GM21528 (cell line): ENCODE data around the gene CLMN.

ENCODE experiments used
- ATAC-seq: cut with Tn5 transposase; IDR thresholded peaks from one replicate; pipeline ENCODE4 v1.9.1; 2021; ENCODE audit warnings: mild to moderate bottlenecking, moderate library complexity; ENCODE audit not compliant: unreplicated experiment, low FRiP score

CLMN gene

GRCh38 chr14:95344536-95344935, 24.8 kb upstream of the CLMN start:
- ATAC-seq = no peak

- ATAC-seq = no peak
Observed at GRCh38 chr14:95341564-95341963, 21.9 kb upstream of the CLMN start.

- ATAC-seq = no peak
Observed at GRCh38 chr14:95341115-95341514, 21.4 kb upstream of the CLMN start.

- no peak for ATAC-seq
Observed at GRCh38 chr14:95340201-95340697, 20.5 kb upstream of the CLMN start.

GRCh38 chr14:95339301-95339865, 19.7 kb upstream of the CLMN start:
- no peak for ATAC-seq

GRCh38 chr14:95338436-95338835, 18.7 kb upstream of the CLMN start:
- no peak for ATAC-seq

GRCh38 chr14:95337041-95337595, 17.4 kb upstream of the CLMN start:
- ATAC-seq = no peak

- no peak for ATAC-seq
Observed at GRCh38 chr14:95336192-95336760, 16.6 kb upstream of the CLMN start.

- no peak for ATAC-seq
Observed at GRCh38 chr14:95335071-95335470, 15.4 kb upstream of the CLMN start.

GRCh38 chr14:95334044-95334443, 14.3 kb upstream of the CLMN start:
- no peak for ATAC-seq

GRCh38 chr14:95332641-95333040, 12.9 kb upstream of the CLMN start:
- ATAC-seq = no peak

- ATAC-seq = no peak
Observed at GRCh38 chr14:95331708-95332408, 12.2 kb upstream of the CLMN start.

- ATAC-seq = no peak
Observed at GRCh38 chr14:95330591-95331370, 11.1 kb upstream of the CLMN start.

- ATAC-seq = no peak
Observed at GRCh38 chr14:95329941-95330340, 10.2 kb upstream of the CLMN start.

- no peak for ATAC-seq
Observed at GRCh38 chr14:95328729-95329503, 9.2 kb upstream of the CLMN start.

- ATAC-seq = peak; percentile 93
Observed at GRCh38 chr14:95327558-95328374, 8.1 kb upstream of the CLMN start.

- ATAC-seq = peak; percentile 30
Observed at GRCh38 chr14:95326987-95327386, 7.3 kb upstream of the CLMN start.

- no peak for ATAC-seq
Observed at GRCh38 chr14:95323917-95324316, 4.2 kb upstream of the CLMN start.

GRCh38 chr14:95323361-95323760, 3.7 kb upstream of the CLMN start:
- no peak for ATAC-seq
